ENCODE results near the gene ESPN.

Gene ESPN

GRCh38 chr1:6385488-6386191 lies 38.9 kb upstream of the ESPN start:
- TF ChIP-seq ZFP30 (CRISPR knock-in tag; IDR thresholded peaks at IDR 0.05): no peak
- no peak for TF ChIP-seq CSRNP3 (CRISPR knock-in tag; IDR thresholded peaks at IDR 0.05)
- TF ChIP-seq OSR1 (CRISPR knock-in tag; IDR thresholded peaks at IDR 0.05): no peak
- no peak for TF ChIP-seq ZC3H10 (CRISPR knock-in tag; IDR thresholded peaks at IDR 0.05)
- TF ChIP-seq BACH2 (CRISPR knock-in tag; IDR thresholded peaks at IDR 0.05; ENCODE audit: borderline replicate concordance): no peak
- TF ChIP-seq ZNF70 (CRISPR knock-in tag; IDR thresholded peaks at IDR 0.05): peak; percentile 99
- peak; percentile 86 for ATAC-seq

GRCh38 chr1:6386371-6386949 lies 38.1 kb upstream of the ESPN start:
- ATAC-seq: peak; percentile 33
- no peak for TF ChIP-seq CSDC2 (CRISPR knock-in tag; IDR thresholded peaks at IDR 0.05)
- no peak for TF ChIP-seq ESRRG (CRISPR knock-in tag; IDR thresholded peaks at IDR 0.05)
- no peak for TF ChIP-seq ZFP30 (CRISPR knock-in tag; IDR thresholded peaks at IDR 0.05)
- TF ChIP-seq PATZ1 (CRISPR knock-in tag; IDR thresholded peaks at IDR 0.05; ENCODE audit: borderline replicate concordance): no peak
- TF ChIP-seq TCF4 (CRISPR knock-in tag; IDR thresholded peaks at IDR 0.05; ENCODE audit: borderline replicate concordance): no peak
- TF ChIP-seq SNAI2 (CRISPR knock-in tag; IDR thresholded peaks at IDR 0.05): no peak
- TF ChIP-seq OSR1 (CRISPR knock-in tag; IDR thresholded peaks at IDR 0.05): no peak
- TF ChIP-seq ZNF70 (CRISPR knock-in tag; IDR thresholded peaks at IDR 0.05): no peak

GRCh38 chr1:6389971-6390370 lies 34.6 kb upstream of the ESPN start:
- TF ChIP-seq ZNF70 (CRISPR knock-in tag; IDR thresholded peaks at IDR 0.05): no peak
- TF ChIP-seq ZFP30 (CRISPR knock-in tag; IDR thresholded peaks at IDR 0.05): no peak
- no peak for TF ChIP-seq TSHZ2 (CRISPR knock-in tag; IDR thresholded peaks at IDR 0.05)
- TF ChIP-seq CREB5 (CRISPR knock-in tag; IDR thresholded peaks at IDR 0.05; ENCODE audit: low read depth): no peak
- no peak for TF ChIP-seq TOX (CRISPR knock-in tag; IDR thresholded peaks at IDR 0.05; ENCODE audit: borderline replicate concordance)
- TF ChIP-seq ZNF565 (CRISPR knock-in tag; conservative IDR thresholded peaks at IDR 0.05; ENCODE audit: low read depth): no peak
- no peak for TF ChIP-seq ESRRG (CRISPR knock-in tag; IDR thresholded peaks at IDR 0.05)
- TF ChIP-seq PATZ1 (CRISPR knock-in tag; IDR thresholded peaks at IDR 0.05; ENCODE audit: borderline replicate concordance): no peak
- no peak for TF ChIP-seq OSR1 (CRISPR knock-in tag; IDR thresholded peaks at IDR 0.05)
- no peak for TF ChIP-seq PPARA (CRISPR knock-in tag; IDR thresholded peaks at IDR 0.05; ENCODE audit: borderline replicate concordance)
- no peak for TF ChIP-seq CSDC2 (CRISPR knock-in tag; IDR thresholded peaks at IDR 0.05)
- no peak for TF ChIP-seq ZNF8 (CRISPR knock-in tag; IDR thresholded peaks at IDR 0.05)
- no peak for TF ChIP-seq ISL1 (CRISPR knock-in tag; IDR thresholded peaks at IDR 0.05)
- no peak for TF ChIP-seq ARNTL (CRISPR knock-in tag; IDR thresholded peaks at IDR 0.05; ENCODE audit: borderline replicate concordance, low read depth)
- no peak for TF ChIP-seq CSRNP3 (CRISPR knock-in tag; IDR thresholded peaks at IDR 0.05)
- no peak for ATAC-seq
